Measurements from ENCODE around the gene CNOT11. TPM values are rescaled to one million over a fixed set of nuclear protein-coding genes. Genes with fewer than 3 reads are reported as not detected.

The CNOT11 gene
- total and polyA plus RNA-seq, 2 of the 13 experiments (the other 11 are each of a cell fraction or from before 2014, with no cell fraction given), result 114 to 209 TPM

DNA sequence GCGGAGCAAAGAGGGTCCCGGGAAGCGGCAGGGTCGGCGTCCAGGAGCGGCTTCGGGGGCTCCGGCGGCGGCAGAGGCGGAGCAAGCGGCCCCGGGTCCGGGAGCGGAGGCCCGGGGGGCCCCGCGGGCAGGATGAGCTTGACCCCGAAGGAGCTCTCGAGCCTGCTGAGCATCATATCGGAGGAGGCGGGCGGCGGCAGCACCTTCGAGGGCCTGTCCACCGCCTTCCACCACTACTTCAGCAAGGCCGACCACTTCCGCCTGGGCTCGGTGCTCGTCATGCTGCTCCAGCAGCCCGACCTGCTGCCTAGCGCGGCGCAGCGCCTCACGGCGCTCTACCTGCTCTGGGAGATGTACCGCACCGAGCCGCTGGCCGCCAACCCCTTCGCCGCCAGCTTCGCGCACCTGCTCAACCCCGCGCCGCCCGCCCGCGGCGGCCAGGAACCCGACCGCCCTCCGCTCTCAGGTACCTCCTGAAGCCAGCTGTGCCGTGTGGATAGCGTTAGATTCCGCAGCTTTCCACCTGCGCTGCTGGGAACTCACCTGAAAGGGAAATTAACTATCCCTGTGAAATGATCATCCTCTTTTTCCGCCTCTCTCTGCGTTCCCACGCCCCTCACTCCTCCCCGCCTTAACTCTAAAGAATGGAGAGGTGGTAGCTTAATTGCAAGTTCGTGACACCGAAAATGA is 472 bp downstream of the CNOT11 start (continued):
- TF ChIP-seq, protein P1, sequence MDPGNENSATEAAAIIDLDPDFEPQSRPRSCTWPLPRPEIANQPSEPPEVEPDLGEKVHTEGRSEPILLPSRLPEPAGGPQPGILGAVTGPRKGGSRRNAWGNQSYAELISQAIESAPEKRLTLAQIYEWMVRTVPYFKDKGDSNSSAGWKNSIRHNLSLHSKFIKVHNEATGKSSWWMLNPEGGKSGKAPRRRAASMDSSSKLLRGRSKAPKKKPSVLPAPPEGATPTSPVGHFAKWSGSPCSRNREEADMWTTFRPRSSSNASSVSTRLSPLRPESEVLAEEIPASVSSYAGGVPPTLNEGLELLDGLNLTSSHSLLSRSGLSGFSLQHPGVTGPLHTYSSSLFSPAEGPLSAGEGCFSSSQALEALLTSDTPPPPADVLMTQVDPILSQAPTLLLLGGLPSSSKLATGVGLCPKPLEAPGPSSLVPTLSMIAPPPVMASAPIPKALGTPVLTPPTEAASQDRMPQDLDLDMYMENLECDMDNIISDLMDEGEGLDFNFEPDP (CRISPR knock-in tag; conservative IDR thresholded peaks at IDR 0.05), result 0 out of 2 replicates have a peak, but pooled peaks have one; percentile 78
- TF ChIP-seq ZMYM4 (CRISPR knock-in tag; IDR thresholded peaks at IDR 0.05) (peak; percentile 21; the same call in 1 of the 2 replicates), ZNF124 (CRISPR knock-in tag; IDR thresholded peaks at IDR 0.05) (peak; percentile 60; the same call in 1 of the 2 replicates), NR1H2 (CRISPR knock-in tag; IDR thresholded peaks at IDR 0.05; ENCODE audit: borderline replicate concordance, low read depth) (0 out of 2 replicates have a peak, but pooled peaks have one; percentile 22), CEBPG (CRISPR knock-in tag; IDR thresholded peaks at IDR 0.05) (no peak), ZBTB42 (CRISPR knock-in tag; IDR thresholded peaks at IDR 0.05) (no peak; the same call in 1 of the 2 replicates), NCOA1 (CRISPR knock-in tag; IDR thresholded peaks at IDR 0.05) (peak; percentile 64; the same call in 1 of the 2 replicates), ZNF577 (CRISPR knock-in tag; IDR thresholded peaks at IDR 0.05; ENCODE audit: borderline replicate concordance, low read depth) (0 out of 2 replicates have a peak, but pooled peaks have one; percentile 26), ZNF562 (CRISPR knock-in tag; IDR thresholded peaks at IDR 0.05; ENCODE audit: borderline replicate concordance) (no peak), ZNF841 (CRISPR knock-in tag; IDR thresholded peaks at IDR 0.05; ENCODE audit: borderline replicate concordance) (no peak), ZNF792 (CRISPR knock-in tag; IDR thresholded peaks at IDR 0.05) (no peak), RARA (CRISPR knock-in tag; IDR thresholded peaks at IDR 0.05) (0 out of 2 replicates have a peak, but pooled peaks have one; percentile 1), ZNF563 (CRISPR knock-in tag; IDR thresholded peaks at IDR 0.05) (peak; percentile 84)
- TF ChIP-seq, protein P2, sequence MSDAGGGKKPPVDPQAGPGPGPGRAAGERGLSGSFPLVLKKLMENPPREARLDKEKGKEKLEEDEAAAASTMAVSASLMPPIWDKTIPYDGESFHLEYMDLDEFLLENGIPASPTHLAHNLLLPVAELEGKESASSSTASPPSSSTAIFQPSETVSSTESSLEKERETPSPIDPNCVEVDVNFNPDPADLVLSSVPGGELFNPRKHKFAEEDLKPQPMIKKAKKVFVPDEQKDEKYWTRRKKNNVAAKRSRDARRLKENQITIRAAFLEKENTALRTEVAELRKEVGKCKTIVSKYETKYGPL (CRISPR knock-in tag; IDR thresholded peaks at IDR 0.05), result no peak
- TF ChIP-seq, protein P3, sequence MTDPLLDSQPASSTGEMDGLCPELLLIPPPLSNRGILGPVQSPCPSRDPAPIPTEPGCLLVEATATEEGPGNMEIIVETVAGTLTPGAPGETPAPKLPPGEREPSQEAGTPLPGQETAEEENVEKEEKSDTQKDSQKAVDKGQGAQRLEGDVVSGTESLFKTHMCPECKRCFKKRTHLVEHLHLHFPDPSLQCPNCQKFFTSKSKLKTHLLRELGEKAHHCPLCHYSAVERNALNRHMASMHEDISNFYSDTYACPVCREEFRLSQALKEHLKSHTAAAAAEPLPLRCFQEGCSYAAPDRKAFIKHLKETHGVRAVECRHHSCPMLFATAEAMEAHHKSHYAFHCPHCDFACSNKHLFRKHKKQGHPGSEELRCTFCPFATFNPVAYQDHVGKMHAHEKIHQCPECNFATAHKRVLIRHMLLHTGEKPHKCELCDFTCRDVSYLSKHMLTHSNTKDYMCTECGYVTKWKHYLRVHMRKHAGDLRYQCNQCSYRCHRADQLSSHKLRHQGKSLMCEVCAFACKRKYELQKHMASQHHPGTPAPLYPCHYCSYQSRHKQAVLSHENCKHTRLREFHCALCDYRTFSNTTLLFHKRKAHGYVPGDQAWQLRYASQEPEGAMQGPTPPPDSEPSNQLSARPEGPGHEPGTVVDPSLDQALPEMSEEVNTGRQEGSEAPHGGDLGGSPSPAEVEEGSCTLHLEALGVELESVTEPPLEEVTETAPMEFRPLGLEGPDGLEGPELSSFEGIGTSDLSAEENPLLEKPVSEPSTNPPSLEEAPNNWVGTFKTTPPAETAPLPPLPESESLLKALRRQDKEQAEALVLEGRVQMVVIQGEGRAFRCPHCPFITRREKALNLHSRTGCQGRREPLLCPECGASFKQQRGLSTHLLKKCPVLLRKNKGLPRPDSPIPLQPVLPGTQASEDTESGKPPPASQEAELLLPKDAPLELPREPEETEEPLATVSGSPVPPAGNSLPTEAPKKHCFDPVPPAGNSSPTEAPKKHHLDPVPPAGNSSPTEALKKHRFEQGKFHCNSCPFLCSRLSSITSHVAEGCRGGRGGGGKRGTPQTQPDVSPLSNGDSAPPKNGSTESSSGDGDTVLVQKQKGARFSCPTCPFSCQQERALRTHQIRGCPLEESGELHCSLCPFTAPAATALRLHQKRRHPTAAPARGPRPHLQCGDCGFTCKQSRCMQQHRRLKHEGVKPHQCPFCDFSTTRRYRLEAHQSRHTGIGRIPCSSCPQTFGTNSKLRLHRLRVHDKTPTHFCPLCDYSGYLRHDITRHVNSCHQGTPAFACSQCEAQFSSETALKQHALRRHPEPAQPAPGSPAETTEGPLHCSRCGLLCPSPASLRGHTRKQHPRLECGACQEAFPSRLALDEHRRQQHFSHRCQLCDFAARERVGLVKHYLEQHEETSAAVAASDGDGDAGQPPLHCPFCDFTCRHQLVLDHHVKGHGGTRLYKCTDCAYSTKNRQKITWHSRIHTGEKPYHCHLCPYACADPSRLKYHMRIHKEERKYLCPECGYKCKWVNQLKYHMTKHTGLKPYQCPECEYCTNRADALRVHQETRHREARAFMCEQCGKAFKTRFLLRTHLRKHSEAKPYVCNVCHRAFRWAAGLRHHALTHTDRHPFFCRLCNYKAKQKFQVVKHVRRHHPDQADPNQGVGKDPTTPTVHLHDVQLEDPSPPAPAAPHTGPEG (CRISPR knock-in tag; IDR thresholded peaks at IDR 0.05), result peak; percentile 83; the same call in 1 of the 2 replicates
- TF ChIP-seq, protein P4, sequence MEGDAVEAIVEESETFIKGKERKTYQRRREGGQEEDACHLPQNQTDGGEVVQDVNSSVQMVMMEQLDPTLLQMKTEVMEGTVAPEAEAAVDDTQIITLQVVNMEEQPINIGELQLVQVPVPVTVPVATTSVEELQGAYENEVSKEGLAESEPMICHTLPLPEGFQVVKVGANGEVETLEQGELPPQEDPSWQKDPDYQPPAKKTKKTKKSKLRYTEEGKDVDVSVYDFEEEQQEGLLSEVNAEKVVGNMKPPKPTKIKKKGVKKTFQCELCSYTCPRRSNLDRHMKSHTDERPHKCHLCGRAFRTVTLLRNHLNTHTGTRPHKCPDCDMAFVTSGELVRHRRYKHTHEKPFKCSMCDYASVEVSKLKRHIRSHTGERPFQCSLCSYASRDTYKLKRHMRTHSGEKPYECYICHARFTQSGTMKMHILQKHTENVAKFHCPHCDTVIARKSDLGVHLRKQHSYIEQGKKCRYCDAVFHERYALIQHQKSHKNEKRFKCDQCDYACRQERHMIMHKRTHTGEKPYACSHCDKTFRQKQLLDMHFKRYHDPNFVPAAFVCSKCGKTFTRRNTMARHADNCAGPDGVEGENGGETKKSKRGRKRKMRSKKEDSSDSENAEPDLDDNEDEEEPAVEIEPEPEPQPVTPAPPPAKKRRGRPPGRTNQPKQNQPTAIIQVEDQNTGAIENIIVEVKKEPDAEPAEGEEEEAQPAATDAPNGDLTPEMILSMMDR (CRISPR knock-in tag; IDR thresholded peaks at IDR 0.05), result no peak
- TF ChIP-seq, protein P5, sequence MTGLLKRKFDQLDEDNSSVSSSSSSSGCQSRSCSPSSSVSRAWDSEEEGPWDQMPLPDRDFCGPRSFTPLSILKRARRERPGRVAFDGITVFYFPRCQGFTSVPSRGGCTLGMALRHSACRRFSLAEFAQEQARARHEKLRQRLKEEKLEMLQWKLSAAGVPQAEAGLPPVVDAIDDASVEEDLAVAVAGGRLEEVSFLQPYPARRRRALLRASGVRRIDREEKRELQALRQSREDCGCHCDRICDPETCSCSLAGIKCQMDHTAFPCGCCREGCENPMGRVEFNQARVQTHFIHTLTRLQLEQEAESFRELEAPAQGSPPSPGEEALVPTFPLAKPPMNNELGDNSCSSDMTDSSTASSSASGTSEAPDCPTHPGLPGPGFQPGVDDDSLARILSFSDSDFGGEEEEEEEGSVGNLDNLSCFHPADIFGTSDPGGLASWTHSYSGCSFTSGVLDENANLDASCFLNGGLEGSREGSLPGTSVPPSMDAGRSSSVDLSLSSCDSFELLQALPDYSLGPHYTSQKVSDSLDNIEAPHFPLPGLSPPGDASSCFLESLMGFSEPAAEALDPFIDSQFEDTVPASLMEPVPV (CRISPR knock-in tag; IDR thresholded peaks at IDR 0.05), result peak; percentile 25

Measured in HepG2 (cell line).